Mesenchymal stem cell (in vitro differentiated cells and primary cell): ENCODE data around the gene MTSS2.

ENCODE experiments used
- DNase-seq: peaks from one replicate; pipeline ENCODE4 v3.0.0-alpha.2; 2013
- H2AFZ ChIP-seq: one replicate; pipeline ENCODE4 v1.6.1; 2013; ENCODE audit warnings: low read depth, mild to moderate bottlenecking, control low read depth, inconsistent platforms, low read length, moderate library complexity
- H2AK5ac ChIP-seq: 2 replicates; pipeline ENCODE4 v1.6.1; 2013; ENCODE audit warnings: low read length, moderate library complexity, mild to moderate bottlenecking, inconsistent platforms; ENCODE audit not compliant: severe bottlenecking
- H2BK120ac ChIP-seq: one replicate; pipeline ENCODE4 v1.6.1; 2013; ENCODE audit warnings: low read depth, mild to moderate bottlenecking, inconsistent platforms, low read length, moderate library complexity
- H2BK12ac ChIP-seq, 2 experiments: one replicate each; pipeline ENCODE4 v1.6.1; 2013; ENCODE audit warnings: inconsistent platforms in 2 of 2, low read length in 2 of 2, mild to moderate bottlenecking in 2 of 2, moderate library complexity in 2 of 2, control low read depth in 1 of 2
- H2BK15ac ChIP-seq: one replicate; pipeline ENCODE4 v1.6.1; 2013; ENCODE audit warnings: mild to moderate bottlenecking, low read depth, inconsistent platforms; ENCODE audit not compliant: poor library complexity, severe bottlenecking
- H2BK5ac ChIP-seq: 2 replicates; pipeline ENCODE4 v1.6.1; 2013; ENCODE audit warnings: low read depth, mild to moderate bottlenecking, low read length, control low read depth, inconsistent platforms; ENCODE audit not compliant: poor library complexity, severe bottlenecking
- H3K14ac ChIP-seq, 2 experiments: one replicate each; pipeline ENCODE4 v1.6.1; 2013; ENCODE audit warnings: inconsistent platforms in 2 of 2, low read length in 2 of 2, control low read depth in 1 of 2, mild to moderate bottlenecking in 1 of 2, moderate library complexity in 1 of 2
- H3K18ac ChIP-seq, 2 experiments: one replicate each; pipeline ENCODE4 v1.6.1; 2013; ENCODE audit warnings: inconsistent platforms in 2 of 2, low read length in 2 of 2, control low read depth in 1 of 2, low read depth in 1 of 2, mild to moderate bottlenecking in 1 of 2
- H3K23ac ChIP-seq, 2 experiments: one replicate each; pipeline ENCODE4 v1.6.1; 2013; ENCODE audit warnings: inconsistent platforms in 2 of 2, low read length in 2 of 2, mild to moderate bottlenecking in 2 of 2, moderate library complexity in 2 of 2, control low read depth in 1 of 2
- H3K27ac ChIP-seq: 2 replicates; pipeline ENCODE4 v1.5.1; 2013; ENCODE audit warnings: mild to moderate bottlenecking, moderate library complexity, low read length, control low read depth, inconsistent platforms; ENCODE audit not compliant: poor library complexity, severe bottlenecking
- H3K27me3 ChIP-seq, 2 experiments: 2 replicates each; pipeline versions ENCODE4 v1.6.1 to v1.7.0; 2013; ENCODE audit warnings: low read length in 2 of 2, mild to moderate bottlenecking in 2 of 2, moderate library complexity in 2 of 2, control low read depth in 1 of 2, inconsistent platforms in 1 of 2; ENCODE audit not compliant: control insufficient read depth in 1 of 2, insufficient read depth in 1 of 2
- H3K36me3 ChIP-seq, 2 experiments: 2 replicates each; pipeline versions ENCODE4 v1.6.1 to v1.7.0; 2013; ENCODE audit warnings: low read length in 2 of 2, control low read depth in 1 of 2, inconsistent platforms in 1 of 2, low read depth in 1 of 2, mild to moderate bottlenecking in 1 of 2; ENCODE audit not compliant: insufficient read depth in 2 of 2, control insufficient read depth in 1 of 2
- H3K4ac ChIP-seq, 2 experiments: one replicate each; pipeline ENCODE4 v1.6.1; 2013; ENCODE audit warnings: inconsistent platforms in 2 of 2, low read length in 2 of 2, mild to moderate bottlenecking in 2 of 2, moderate library complexity in 2 of 2, control low read depth in 1 of 2, low read depth in 1 of 2
- H3K4me1 ChIP-seq: 2 replicates; pipeline ENCODE4 v1.6.1; 2013; ENCODE audit warnings: low read depth, low read length, control low read depth; ENCODE audit not compliant: control insufficient read depth, insufficient read depth
- H3K4me2 ChIP-seq: 2 replicates; pipeline ENCODE4 v1.6.1; 2013; ENCODE audit warnings: low read length, mild to moderate bottlenecking, inconsistent platforms; ENCODE audit not compliant: poor library complexity, severe bottlenecking
- H3K4me3 ChIP-seq, 2 experiments: 2 replicates each; pipeline versions ENCODE4 v1.5.1 to v1.7.0; 2013; ENCODE audit warnings: low read length in 2 of 2, mild to moderate bottlenecking in 2 of 2, control low read depth in 1 of 2, low read depth in 1 of 2; ENCODE audit not compliant: insufficient read depth in 1 of 2
- H3K79me1 ChIP-seq: replicated peaks from 2 replicates; pipeline ENCODE4 v1.6.1; 2013; ENCODE audit warnings: mild to moderate bottlenecking, control low read depth, low read length, inconsistent platforms; ENCODE audit not compliant: poor library complexity, severe bottlenecking
- H3K9ac ChIP-seq: 2 replicates; pipeline ENCODE4 v1.7.0; 2013; ENCODE audit warnings: mild to moderate bottlenecking, low read length, moderate library complexity
- H3K9me3 ChIP-seq: 2 replicates; pipeline ENCODE4 v1.7.0; 2013; ENCODE audit warnings: mild to moderate bottlenecking, low read length; ENCODE audit not compliant: control insufficient read depth
- H4K8ac ChIP-seq: one replicate; pipeline ENCODE4 v1.6.1; 2013; ENCODE audit warnings: inconsistent platforms, mild to moderate bottlenecking, low read length, moderate library complexity
- H4K91ac ChIP-seq: one replicate; pipeline ENCODE4 v1.6.1; 2013; ENCODE audit warnings: mild to moderate bottlenecking, low read length, inconsistent platforms
- whole genome bisulfite sequencing: methylation state at CpG from one replicate; pipeline ENCODE4 v1.1.7; 2013; ENCODE audit warnings: mixed read lengths; 5-methylcytosine and 5-hydroxymethylcytosine counted together

The MTSS2 gene

DNA sequence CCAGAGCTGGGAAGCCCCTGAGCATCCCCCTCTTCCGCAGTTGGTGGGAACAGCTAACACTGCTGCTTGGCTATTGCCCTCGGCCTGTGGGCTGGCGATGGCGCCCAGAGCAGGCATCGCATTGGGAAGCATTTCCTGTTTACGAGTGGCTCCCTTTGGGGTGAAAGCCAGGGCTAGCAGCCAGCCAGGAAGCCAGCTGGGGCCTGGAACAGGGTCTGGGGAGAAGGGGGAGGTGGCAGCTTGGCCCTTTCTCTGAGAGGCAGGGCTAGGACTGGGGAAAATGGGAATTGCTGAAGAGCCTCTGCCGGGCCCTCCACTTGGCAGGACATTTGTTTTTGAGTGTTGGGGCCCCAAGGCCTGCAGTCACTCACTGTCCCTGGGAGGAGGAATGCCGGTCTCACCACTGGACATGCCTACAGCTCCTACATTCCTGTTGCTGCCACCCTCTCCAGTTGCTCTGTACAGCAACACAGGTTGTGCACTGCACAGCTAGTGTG is 2.4 kb upstream of the MTSS2 start:
- Histone ChIP-seq H3K9ac (no peak overlapping the region), H3K18ac (peak overlapping the region; percentile 49 to 99), H4K91ac (peak overlapping the region; percentile 97), H3K36me3 (peaks cover 1 to 20% of the 10 kb centered on the region in 2 experiments), H2BK5ac (no peak overlapping the region), H3K23ac (peak overlapping the region in 1 of 2 experiments; percentile 89), H3K9me3 (no peaks in the 10 kb centered on the region), H2BK120ac (peak overlapping the region; percentile 99), H2AK5ac (no peak overlapping the region), H3K14ac (peak overlapping the region in 1 of 2 experiments; percentile 87), H3K79me1 (peaks cover 2% of the 10 kb centered on the region), H4K8ac (peak overlapping the region; percentile 88), H3K4me1 (peaks cover 65% of the 10 kb centered on the region), H3K4me2 (no peak overlapping the region), H2BK12ac (peak overlapping the region; percentile 90 to 99), H2AFZ (no peak overlapping the region), H3K4ac (peak overlapping the region; percentile 86 to 90), H2BK15ac (peak overlapping the region; percentile 92), H3K27ac (no peak overlapping the region), H3K4me3 (no peak overlapping the region), H3K27me3 (no peaks in the 10 kb centered on the region)
- 19% methylated on average over 8 of the region's 8 CpGs for WGBS
- peak; percentile 80 for DNase-seq

DNA sequence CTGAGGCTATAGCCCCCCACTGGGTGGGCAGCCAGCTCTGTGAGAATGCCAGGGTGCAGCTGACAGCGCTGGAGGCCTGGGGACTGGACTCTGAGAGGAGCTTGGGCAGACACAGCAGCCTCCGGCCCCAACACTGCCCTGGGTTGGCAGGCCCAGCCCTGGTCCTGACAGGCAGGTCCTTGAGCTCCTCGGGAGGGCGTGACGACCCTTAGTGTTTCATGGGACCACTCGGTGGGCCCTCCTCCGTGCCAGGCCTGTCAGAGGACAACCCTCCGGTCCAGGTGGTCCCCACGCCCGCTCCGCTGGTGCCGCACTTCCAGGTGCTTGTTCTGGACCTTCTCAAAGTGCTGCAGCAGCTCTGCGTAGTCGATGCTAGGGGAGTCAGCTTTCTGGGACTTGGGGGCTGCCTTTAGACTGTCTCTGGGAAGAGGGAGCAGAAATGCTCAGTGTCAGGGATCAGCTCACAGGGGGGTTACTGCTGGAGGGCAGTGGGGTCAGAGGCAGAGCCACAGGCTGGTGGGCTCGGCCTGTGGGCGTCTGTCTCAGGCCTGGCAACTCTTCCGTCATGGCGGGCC is 1.9 kb upstream of the MTSS2 start:
- H4K8ac ChIP-seq, result peak overlapping the region; percentile 88
- no peak for DNase-seq
- no peaks in the 10 kb centered on the region for H3K9me3 ChIP-seq
- WGBS, result 88% methylated on average over 18 of the region's 18 CpGs
- peaks cover 3 to 25% of the 10 kb centered on the region in 2 experiments for H3K36me3 ChIP-seq
- H3K4me2 ChIP-seq, result no peak overlapping the region
- H3K27ac ChIP-seq, result no peak overlapping the region
- peak overlapping the region; percentile 97 for H4K91ac ChIP-seq
- H3K9ac ChIP-seq, result no peak overlapping the region
- peaks cover 64% of the 10 kb centered on the region for H3K4me1 ChIP-seq
- no peak overlapping the region for H2AFZ ChIP-seq
- no peaks in the 10 kb centered on the region for H3K27me3 ChIP-seq
- H3K4ac ChIP-seq, result peak overlapping the region; percentile 56 to 86
- H3K4me3 ChIP-seq, result no peak overlapping the region
- peak overlapping the region; percentile 41 for H2AK5ac ChIP-seq
- H3K23ac ChIP-seq, result peak overlapping the region; percentile 10 to 37
- H3K14ac ChIP-seq, result peak overlapping the region in 1 of 2 experiments; percentile 30
- peak overlapping the region; percentile 81 to 99 for H2BK12ac ChIP-seq
- peaks cover 3% of the 10 kb centered on the region for H3K79me1 ChIP-seq
- peak overlapping the region; percentile 92 for H2BK15ac ChIP-seq
- no peak overlapping the region for H2BK5ac ChIP-seq
- H3K18ac ChIP-seq, result peak overlapping the region; percentile 49 to 92
- H2BK120ac ChIP-seq, result peak overlapping the region; percentile 99

- H3K27ac ChIP-seq, result no peak overlapping the region
- peaks cover 3 to 25% of the 10 kb centered on the region in 2 experiments for H3K36me3 ChIP-seq
- H2AFZ ChIP-seq, result no peak overlapping the region
- peaks cover 3% of the 10 kb centered on the region for H3K79me1 ChIP-seq
- peak overlapping the region; percentile 95 for H2BK15ac ChIP-seq
- no peak overlapping the region for H3K23ac ChIP-seq
- H3K27me3 ChIP-seq, result no peaks in the 10 kb centered on the region
- H3K4me1 ChIP-seq, result peaks cover 63% of the 10 kb centered on the region
- no peak for DNase-seq
- H2AK5ac ChIP-seq, result peak overlapping the region; percentile 10
- H3K4ac ChIP-seq, result peak overlapping the region; percentile 54 to 91
- WGBS, result 83% methylated on average over 1 of the region's 5 CpGs
- no peak overlapping the region for H3K4me2 ChIP-seq
- peak overlapping the region in 1 of 2 experiments; percentile 9 for H3K14ac ChIP-seq
- peak overlapping the region; percentile 99 for H2BK120ac ChIP-seq
- H3K9ac ChIP-seq, result no peak overlapping the region
- peak overlapping the region; percentile 97 for H4K91ac ChIP-seq
- H2BK12ac ChIP-seq, result peak overlapping the region; percentile 95 to 99
- H3K9me3 ChIP-seq, result no peaks in the 10 kb centered on the region
- no peak overlapping the region for H2BK5ac ChIP-seq
- peak overlapping the region; percentile 92 to 96 for H3K18ac ChIP-seq
- no peak overlapping the region for H3K4me3 ChIP-seq
- H4K8ac ChIP-seq, result peak overlapping the region; percentile 47
Observed at GRCh38 chr16:70687102-70687511, 1.3 kb upstream of the MTSS2 start.

DNA sequence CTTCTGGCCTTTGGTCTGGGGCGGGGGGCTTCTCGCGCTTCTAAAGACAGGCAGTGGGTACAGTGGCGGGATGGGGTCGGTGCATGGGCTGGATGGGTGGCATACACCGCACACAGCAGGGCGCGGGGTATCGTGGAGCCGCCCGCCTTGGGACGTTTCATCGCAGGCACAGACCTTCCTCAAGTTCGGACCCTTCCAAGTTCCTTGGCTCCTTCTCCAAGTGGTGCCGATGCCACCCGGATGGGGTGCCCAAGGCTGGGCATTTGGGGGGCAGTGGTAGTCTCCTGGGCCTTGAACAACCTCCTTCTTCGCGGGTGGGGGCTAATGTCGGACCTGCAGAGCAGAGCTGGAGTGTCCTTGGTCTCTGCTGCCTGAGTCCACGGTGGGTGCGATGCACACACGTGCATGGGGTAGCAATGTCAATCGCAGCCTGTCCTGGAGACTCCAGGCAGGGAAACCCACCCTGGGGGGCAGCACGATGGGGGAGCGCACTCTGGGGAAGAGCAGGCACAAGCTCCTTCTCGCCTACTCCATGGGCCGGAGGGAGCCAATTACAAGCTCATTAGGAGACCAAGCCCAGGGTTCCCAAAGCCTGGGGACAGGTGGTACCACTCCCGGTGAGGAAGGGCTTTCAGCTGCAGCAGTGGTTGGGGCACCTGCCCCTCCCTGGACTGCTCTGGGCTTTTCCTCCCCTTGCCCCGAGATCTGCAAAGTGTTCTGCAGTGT is 686 bp upstream of the MTSS2 start:
- no peak overlapping the region for H3K27ac ChIP-seq
- H2BK15ac ChIP-seq, result peak overlapping the region; percentile 95
- H3K36me3 ChIP-seq, result peaks cover 3 to 22% of the 10 kb centered on the region in 2 experiments
- H2AFZ ChIP-seq, result no peak overlapping the region
- H2AK5ac ChIP-seq, result no peak overlapping the region
- H3K14ac ChIP-seq, result peak overlapping the region in 1 of 2 experiments; percentile 63
- peak overlapping the region; percentile 66 for H3K4me2 ChIP-seq
- peak overlapping the region; percentile 95 to 99 for H2BK12ac ChIP-seq
- peak overlapping the region; percentile 97 for H4K91ac ChIP-seq
- H3K4me3 ChIP-seq, result peak overlapping the region; percentile 65 to 81
- H3K18ac ChIP-seq, result peak overlapping the region; percentile 93 to 96
- H4K8ac ChIP-seq, result peak overlapping the region; percentile 90
- 61% methylated on average over 29 of the region's 29 CpGs for WGBS
- H3K4me1 ChIP-seq, result peaks cover 64% of the 10 kb centered on the region
- H3K27me3 ChIP-seq, result no peaks in the 10 kb centered on the region
- peak overlapping the region; percentile 96 to 97 for H3K4ac ChIP-seq
- no peaks in the 10 kb centered on the region for H3K9me3 ChIP-seq
- no peak overlapping the region for H3K23ac ChIP-seq
- H3K79me1 ChIP-seq, result peaks cover 4% of the 10 kb centered on the region
- H2BK120ac ChIP-seq, result peak overlapping the region; percentile 99
- no peak for DNase-seq
- H3K9ac ChIP-seq, result peak overlapping the region; percentile 76
- no peak overlapping the region for H2BK5ac ChIP-seq
